MG63 (cell line): ENCODE data around the gene PALD1. TPM values are rescaled to one million over a fixed set of nuclear protein-coding genes. Genes with fewer than 3 reads are reported as not detected.

Source experiments
- DNase-seq: peaks from one replicate; pipeline ENCODE4 v3.0.0-alpha.2; 2020
- H3K27me3 ChIP-seq: fragments of 250-450 bp; sonication (Bioruptor Pico); 2 replicates; pipeline ENCODE4 v1.5.1; 2020; ENCODE audit warnings: mild to moderate bottlenecking, moderate library complexity
- H3K36me3 ChIP-seq: fragments of 250-450 bp; sonication (Bioruptor Pico); 2 replicates; pipeline ENCODE4 v1.5.1; 2020; ENCODE audit warnings: mild to moderate bottlenecking, moderate library complexity
- H3K4me3 ChIP-seq: fragments of 250-450 bp; sonication (Bioruptor Pico); 2 replicates; pipeline ENCODE4 v1.5.1; 2020; ENCODE audit warnings: mild to moderate bottlenecking, moderate library complexity
- H3K9me3 ChIP-seq: fragments of 250-450 bp; sonication (Bioruptor Pico); 2 replicates; pipeline ENCODE4 v1.5.1; 2020; ENCODE audit warnings: mild to moderate bottlenecking, moderate library complexity
- total RNA-seq: library from RNA; depleted of rRNA; stranded (reverse); fragments of >200 nt; shearing (Covaris generic); gene quantifications from 2 replicates; pipeline ENCODE4 v1.2.3, GENCODE V29; 2014; ENCODE audit warnings: low replicate concordance

Gene PALD1
- total RNA-seq, 1 experiment from 2014 or later, result 7.8 TPM

- H3K9me3 ChIP-seq, result no peaks in the 10 kb centered on the region
- H3K4me3 ChIP-seq, result no peak overlapping the region
- no peaks in the 10 kb centered on the region for H3K27me3 ChIP-seq
Observed at GRCh38 chr10:70534281-70534680, 55.7 kb downstream of the PALD1 start.

GRCh38 chr10:70535001-70535400 is 56.4 kb downstream of the PALD1 start:
- DNase-seq, result no peak
- H3K36me3 ChIP-seq, result no peaks in the 10 kb centered on the region
- no peaks in the 10 kb centered on the region for H3K27me3 ChIP-seq
- no peaks in the 10 kb centered on the region for H3K9me3 ChIP-seq
- H3K4me3 ChIP-seq, result no peak overlapping the region

More at GRCh38 chr10:70534281-70534680, 55.7 kb downstream of the PALD1 start:
- no peaks in the 10 kb centered on the region for H3K36me3 ChIP-seq
- no peak for DNase-seq

GRCh38 chr10:70535451-70535850 is 56.9 kb downstream of the PALD1 start:
- Histone ChIP-seq H3K27me3 (no peaks in the 10 kb centered on the region), H3K9me3 (no peaks in the 10 kb centered on the region), H3K36me3 (no peaks in the 10 kb centered on the region), H3K4me3 (no peak overlapping the region)
- DNase-seq, result no peak

GRCh38 chr10:70536196-70536861 is 57.8 kb downstream of the PALD1 start:
- no peak overlapping the region for H3K4me3 ChIP-seq
- no peaks in the 10 kb centered on the region for H3K9me3 ChIP-seq
- H3K36me3 ChIP-seq, result no peaks in the 10 kb centered on the region
- no peaks in the 10 kb centered on the region for H3K27me3 ChIP-seq
- no peak for DNase-seq

GRCh38 chr10:70537398-70538194 is 59.0 kb downstream of the PALD1 start:
- Histone ChIP-seq H3K4me3 (no peak overlapping the region), H3K27me3 (no peaks in the 10 kb centered on the region), H3K9me3 (no peaks in the 10 kb centered on the region), H3K36me3 (no peaks in the 10 kb centered on the region)
- DNase-seq, result no peak

- H3K4me3 ChIP-seq, result no peak overlapping the region
- H3K9me3 ChIP-seq, result no peaks in the 10 kb centered on the region
- H3K27me3 ChIP-seq, result no peaks in the 10 kb centered on the region
- H3K36me3 ChIP-seq, result no peaks in the 10 kb centered on the region
- no peak for DNase-seq
Observed at GRCh38 chr10:70538195-70538520, 59.6 kb downstream of the PALD1 start.

- DNase-seq, result no peak
- Histone ChIP-seq H3K36me3 (no peaks in the 10 kb centered on the region), H3K4me3 (no peak overlapping the region), H3K9me3 (no peaks in the 10 kb centered on the region), H3K27me3 (no peaks in the 10 kb centered on the region)
Observed at GRCh38 chr10:70538731-70539338, 60.3 kb downstream of the PALD1 start.

GRCh38 chr10:70539471-70539870 is 60.9 kb downstream of the PALD1 start:
- Histone ChIP-seq H3K9me3 (no peaks in the 10 kb centered on the region), H3K4me3 (no peak overlapping the region), H3K36me3 (no peaks in the 10 kb centered on the region), H3K27me3 (no peaks in the 10 kb centered on the region)
- DNase-seq, result no peak

GRCh38 chr10:70540089-70540788 is 61.7 kb downstream of the PALD1 start:
- H3K36me3 ChIP-seq, result no peaks in the 10 kb centered on the region
- no peak for DNase-seq
- H3K9me3 ChIP-seq, result no peaks in the 10 kb centered on the region
- no peak overlapping the region for H3K4me3 ChIP-seq
- no peaks in the 10 kb centered on the region for H3K27me3 ChIP-seq

- no peak for DNase-seq
- H3K4me3 ChIP-seq, result no peak overlapping the region
Observed at GRCh38 chr10:70540789-70541360, 62.3 kb downstream of the PALD1 start.

GRCh38 chr10:70541736-70542564 is 63.4 kb downstream of the PALD1 start:
- no peaks in the 10 kb centered on the region for H3K9me3 ChIP-seq
- no peaks in the 10 kb centered on the region for H3K36me3 ChIP-seq
- H3K27me3 ChIP-seq, result no peaks in the 10 kb centered on the region
- no peak for DNase-seq
- no peak overlapping the region for H3K4me3 ChIP-seq

More at GRCh38 chr10:70540789-70541360, 62.3 kb downstream of the PALD1 start:
- H3K27me3 ChIP-seq, result no peaks in the 10 kb centered on the region
- no peaks in the 10 kb centered on the region for H3K36me3 ChIP-seq
- no peaks in the 10 kb centered on the region for H3K9me3 ChIP-seq

GRCh38 chr10:70542565-70542938 is 64.0 kb downstream of the PALD1 start:
- Histone ChIP-seq H3K36me3 (no peaks in the 10 kb centered on the region), H3K27me3 (no peaks in the 10 kb centered on the region), H3K4me3 (no peak overlapping the region), H3K9me3 (no peaks in the 10 kb centered on the region)
- no peak for DNase-seq

GRCh38 chr10:70543911-70544310 is 65.3 kb downstream of the PALD1 start:
- Histone ChIP-seq H3K4me3 (no peak overlapping the region), H3K9me3 (no peaks in the 10 kb centered on the region), H3K36me3 (no peaks in the 10 kb centered on the region), H3K27me3 (no peaks in the 10 kb centered on the region)
- DNase-seq, result no peak

- Histone ChIP-seq H3K27me3 (no peaks in the 10 kb centered on the region), H3K4me3 (no peak overlapping the region), H3K36me3 (no peaks in the 10 kb centered on the region), H3K9me3 (no peaks in the 10 kb centered on the region)
- DNase-seq, result no peak
Observed at GRCh38 chr10:70544431-70545340, 66.1 kb downstream of the PALD1 start.

GRCh38 chr10:70546584-70546983 is 68.0 kb downstream of the PALD1 start:
- Histone ChIP-seq H3K27me3 (no peaks in the 10 kb centered on the region), H3K36me3 (peaks cover 5% of the 10 kb centered on the region; the same call in 1 of the 2 replicates), H3K4me3 (no peak overlapping the region), H3K9me3 (no peaks in the 10 kb centered on the region)
- DNase-seq, result no peak
